H1 (cell line): ENCODE data around the gene ONECUT3. TPM values are rescaled to one million over a fixed set of nuclear protein-coding genes. Genes with fewer than 3 reads are reported as not detected.

Experiments
- BRCA1 ChIP-seq: IDR thresholded peaks from 2 replicates; pipeline ENCODE4 v1.6.1; 2012; ENCODE audit warnings: low read depth, low read length, improper control_type of control experiment
- CHD2 ChIP-seq: IDR thresholded peaks from 2 replicates; pipeline ENCODE4 v1.6.1; 2012; ENCODE audit warnings: low read length, improper control_type of control experiment
- RXRA ChIP-seq: IDR thresholded peaks from 2 replicates; pipeline ENCODE4 v1.6.1; 2011; ENCODE audit warnings: low read depth, mild to moderate bottlenecking, low read length, moderate library complexity; ENCODE audit not compliant: insufficient read depth
- SIN3A ChIP-seq, 2 experiments: IDR thresholded peaks in 1 of 2; conservative IDR thresholded peaks in 1 of 2; 2 replicates each; pipeline ENCODE4 v1.6.1; 2011 to 2012; ENCODE audit warnings: low read length in 2 of 2, improper control_type of control experiment in 1 of 2, low read depth in 1 of 2, mild to moderate bottlenecking in 1 of 2
- TEAD4 ChIP-seq: IDR thresholded peaks from 2 replicates; pipeline ENCODE4 v1.6.1; 2012; ENCODE audit warnings: low read depth, low read length, inconsistent platforms, mixed read lengths
- polyA plus RNA-seq, 7 experiments: library from polyadenylated mRNA; depleted of rRNA in 3 of 7; stranded (reverse) in 5 of 7; unstranded in 2 of 7; fragments of >200 nt in 5 of 7; fragments of 200-250 nt in 2 of 7; gene quantifications; 1 replicate in 5 of 7; 2 replicates in 1 of 7; 4 replicates in 1 of 7; pipeline versions ENCODE4 v1.2.1 to v1.2.3, GENCODE V29; 2011 to 2013; ENCODE audit warnings: missing spikeins in 2 of 7, mixed read lengths in 2 of 7
- total RNA-seq: library from RNA; stranded (reverse); fragmentation: NEBNext Ultra II Directional; extraction: Animal tissue kit (Norgen Biotek cat#: 25700); gene quantifications from 2 replicates; pipeline ENCODE4 v1.2.1, GENCODE V29; 2021
- TF ChIP-seq, protein P1 (sequence below): IDR thresholded peaks from 2 replicates; pipeline ENCODE4 v1.6.1; 2011; ENCODE audit warnings: low read depth, mild to moderate bottlenecking, low read length; ENCODE audit not compliant: insufficient read depth
- TF ChIP-seq, protein P2 (sequence below), 3 experiments: IDR thresholded peaks; 1 replicate in 2 of 3; 2 replicates in 1 of 3; pipeline versions ENCODE4 v1.5.1 to v1.6.1; 2011; ENCODE audit warnings: low read length in 3 of 3, mild to moderate bottlenecking in 3 of 3, inconsistent platforms in 2 of 3, low read depth in 1 of 3, moderate library complexity in 1 of 3; ENCODE audit not compliant: insufficient read depth in 1 of 3; ENCODE audit errors: control extremely low read depth in 1 of 3

ONECUT3 gene
- total and polyA plus RNA-seq, 2 of the 8 experiments (the other 6 are each of a cell fraction or from before 2014, with no cell fraction given) = not detected

DNA sequence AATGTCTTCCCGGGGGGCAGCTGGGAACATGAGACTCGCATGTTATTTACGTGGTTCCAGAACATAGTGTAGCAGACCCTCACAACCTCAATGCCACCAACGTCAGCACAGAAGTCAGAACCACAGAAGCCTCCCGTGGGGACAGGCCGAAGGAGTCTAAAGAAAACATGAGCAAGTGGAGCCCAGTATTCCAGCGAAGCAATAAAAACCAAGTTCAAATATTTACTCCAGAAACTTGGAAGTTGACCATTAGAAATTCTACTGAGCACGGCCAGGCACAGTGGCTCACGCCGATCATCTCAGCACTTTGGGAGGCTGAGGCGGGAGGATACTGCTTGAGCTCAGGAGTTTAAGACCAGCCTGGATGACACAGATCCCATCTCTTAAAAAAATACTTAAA, 76.7 kb downstream of the ONECUT3 start (continued):
- TF ChIP-seq, protein P1, sequence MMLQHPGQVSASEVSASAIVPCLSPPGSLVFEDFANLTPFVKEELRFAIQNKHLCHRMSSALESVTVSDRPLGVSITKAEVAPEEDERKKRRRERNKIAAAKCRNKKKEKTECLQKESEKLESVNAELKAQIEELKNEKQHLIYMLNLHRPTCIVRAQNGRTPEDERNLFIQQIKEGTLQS = no peak
- TF ChIP-seq CHD2 (no peak), SIN3A (conservative IDR thresholded peaks at IDR 0.05 in 1 of 2, IDR thresholded peaks at IDR 0.05 in 1 of 2; ENCODE audit: low read depth in 1 of 2, low read length in 2 of 2) (no peak), TEAD4 (no peak), RXRA (no peak), BRCA1 (no peak)
- TF ChIP-seq, protein P2, sequence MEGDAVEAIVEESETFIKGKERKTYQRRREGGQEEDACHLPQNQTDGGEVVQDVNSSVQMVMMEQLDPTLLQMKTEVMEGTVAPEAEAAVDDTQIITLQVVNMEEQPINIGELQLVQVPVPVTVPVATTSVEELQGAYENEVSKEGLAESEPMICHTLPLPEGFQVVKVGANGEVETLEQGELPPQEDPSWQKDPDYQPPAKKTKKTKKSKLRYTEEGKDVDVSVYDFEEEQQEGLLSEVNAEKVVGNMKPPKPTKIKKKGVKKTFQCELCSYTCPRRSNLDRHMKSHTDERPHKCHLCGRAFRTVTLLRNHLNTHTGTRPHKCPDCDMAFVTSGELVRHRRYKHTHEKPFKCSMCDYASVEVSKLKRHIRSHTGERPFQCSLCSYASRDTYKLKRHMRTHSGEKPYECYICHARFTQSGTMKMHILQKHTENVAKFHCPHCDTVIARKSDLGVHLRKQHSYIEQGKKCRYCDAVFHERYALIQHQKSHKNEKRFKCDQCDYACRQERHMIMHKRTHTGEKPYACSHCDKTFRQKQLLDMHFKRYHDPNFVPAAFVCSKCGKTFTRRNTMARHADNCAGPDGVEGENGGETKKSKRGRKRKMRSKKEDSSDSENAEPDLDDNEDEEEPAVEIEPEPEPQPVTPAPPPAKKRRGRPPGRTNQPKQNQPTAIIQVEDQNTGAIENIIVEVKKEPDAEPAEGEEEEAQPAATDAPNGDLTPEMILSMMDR (IDR thresholded peaks at IDR 0.05; ENCODE audit: control extremely low read depth in 1 of 3, insufficient read depth in 1 of 3, low read depth in 1 of 3, low read length in 3 of 3) = no peak
- TF ChIP-seq, all 59 proteins: peak for 0
